ENCODE results near the gene CCDC33.

CCDC33 gene

GRCh38 chr15:74268020-74268419, 31.9 kb downstream of the CCDC33 start:
- H3K4me2 ChIP-seq (ENCODE audit: low read depth, low read length, poor library complexity, severe bottlenecking): no peak overlapping the region
- H2AFZ ChIP-seq (ENCODE audit: low read depth, low read length, severe bottlenecking): no peak overlapping the region
- H3K9me2 ChIP-seq (replicated peaks; ENCODE audit: insufficient read depth, low read length): no peaks in the 10 kb centered on the region
- H3K4me3 ChIP-seq (ENCODE audit: insufficient read depth, low read length, poor library complexity, severe bottlenecking): no peak overlapping the region
- TF ChIP-seq CTCF (IDR thresholded peaks at IDR 0.05; ENCODE audit: insufficient read depth, low read length, poor library complexity, severe bottlenecking) (no peak), EZH2phosphoT487 (conservative IDR thresholded peaks at IDR 0.05; ENCODE audit: low read length) (no peak)
- H3K27me3 ChIP-seq (ENCODE audit: low read length): no peaks in the 10 kb centered on the region
- no peak overlapping the region for H3K27ac ChIP-seq (ENCODE audit: low read depth, low read length)
- no peaks in the 10 kb centered on the region for H3K79me2 ChIP-seq (ENCODE audit: insufficient read depth, low read length)
- H3K9ac ChIP-seq (ENCODE audit: low read length): no peak overlapping the region
- H3F3A ChIP-seq (ENCODE audit: insufficient read depth): no peaks in the 10 kb centered on the region
- H4K20me1 ChIP-seq (ENCODE audit: low read depth, low read length): no peaks in the 10 kb centered on the region
- no peaks in the 10 kb centered on the region for H3K9me3 ChIP-seq (ENCODE audit: insufficient read depth, low read length)
- no peaks in the 10 kb centered on the region for H3K36me3 ChIP-seq (ENCODE audit: low read length)

- Histone ChIP-seq H3K36me3 (ENCODE audit: low read length) (no peaks in the 10 kb centered on the region), H3K27me3 (ENCODE audit: low read length) (no peaks in the 10 kb centered on the region), H3K4me3 (ENCODE audit: insufficient read depth, low read length, poor library complexity, severe bottlenecking) (no peak overlapping the region), H3K9ac (ENCODE audit: low read length) (no peak overlapping the region), H3K27ac (ENCODE audit: low read depth, low read length) (no peak overlapping the region), H3K9me2 (replicated peaks; ENCODE audit: insufficient read depth, low read length) (no peaks in the 10 kb centered on the region), H3K4me2 (ENCODE audit: low read depth, low read length, poor library complexity, severe bottlenecking) (no peak overlapping the region), H3K9me3 (ENCODE audit: insufficient read depth, low read length) (no peaks in the 10 kb centered on the region), H3F3A (ENCODE audit: insufficient read depth) (no peaks in the 10 kb centered on the region), H2AFZ (ENCODE audit: low read depth, low read length, severe bottlenecking) (no peak overlapping the region), H4K20me1 (ENCODE audit: low read depth, low read length) (no peaks in the 10 kb centered on the region), H3K79me2 (ENCODE audit: insufficient read depth, low read length) (no peaks in the 10 kb centered on the region)
- TF ChIP-seq CTCF (IDR thresholded peaks at IDR 0.05; ENCODE audit: insufficient read depth, low read length, poor library complexity, severe bottlenecking) (no peak), EZH2phosphoT487 (conservative IDR thresholded peaks at IDR 0.05; ENCODE audit: low read length) (no peak)
Measured at GRCh38 chr15:74269362-74270035, 33.4 kb downstream of the CCDC33 start.

GRCh38 chr15:74270155-74270554, 34.0 kb downstream of the CCDC33 start:
- Histone ChIP-seq H3K36me3 (ENCODE audit: low read length) (no peaks in the 10 kb centered on the region), H3K27ac (ENCODE audit: low read depth, low read length) (no peak overlapping the region), H3K4me3 (ENCODE audit: insufficient read depth, low read length, poor library complexity, severe bottlenecking) (no peak overlapping the region), H3K27me3 (ENCODE audit: low read length) (no peaks in the 10 kb centered on the region), H3K9ac (ENCODE audit: low read length) (no peak overlapping the region), H3K4me2 (ENCODE audit: low read depth, low read length, poor library complexity, severe bottlenecking) (no peak overlapping the region), H3F3A (ENCODE audit: insufficient read depth) (no peaks in the 10 kb centered on the region), H4K20me1 (ENCODE audit: low read depth, low read length) (no peaks in the 10 kb centered on the region), H3K79me2 (ENCODE audit: insufficient read depth, low read length) (no peaks in the 10 kb centered on the region), H3K9me3 (ENCODE audit: insufficient read depth, low read length) (no peaks in the 10 kb centered on the region), H3K9me2 (replicated peaks; ENCODE audit: insufficient read depth, low read length) (no peaks in the 10 kb centered on the region), H2AFZ (ENCODE audit: low read depth, low read length, severe bottlenecking) (no peak overlapping the region)
- TF ChIP-seq CTCF (IDR thresholded peaks at IDR 0.05; ENCODE audit: insufficient read depth, low read length, poor library complexity, severe bottlenecking): no peak
- no peak for TF ChIP-seq EZH2phosphoT487 (conservative IDR thresholded peaks at IDR 0.05; ENCODE audit: low read length)

Data from SU-DHL-6 (cell line).